Kidney (tissue), 14 donors: ENCODE measurements around the gene TRAF1. TPM values are rescaled to one million over a fixed set of nuclear protein-coding genes. Genes with fewer than 3 reads are reported as not detected.

Source experiments
- DNase-seq, 5 donors: peaks; one replicate each; pipeline ENCODE4 v3.0.0-alpha.2; 2013 to 2020
- FAIRE-seq: peaks from 2 replicates; lab custom pipeline; 2012; peaks lifted over from hg19 to GRCh38; lab: Jason Lieb, UNC
- H3K27ac ChIP-seq, 2 donors: one replicate each; pipeline ENCODE4 v1.7.0; 2013; ENCODE audit warnings: low read depth in 2 of 2, low read length in 2 of 2, inconsistent platforms in 1 of 2
- H3K27me3 ChIP-seq: one replicate; pipeline ENCODE4 v1.7.1; 2013; ENCODE audit warnings: low read length, inconsistent platforms; ENCODE audit not compliant: control insufficient read depth, insufficient read depth
- H3K36me3 ChIP-seq, 3 donors: one replicate each; pipeline versions ENCODE4 v1.7.0 to v1.7.1; 2013; ENCODE audit warnings: low read length in 3 of 3, control low read depth in 1 of 3, inconsistent platforms in 1 of 3; ENCODE audit not compliant: insufficient read depth in 3 of 3, control insufficient read depth in 2 of 3
- H3K4me1 ChIP-seq, 3 donors: one replicate each; pipeline versions ENCODE4 v1.7.0 to v1.7.1; 2013; ENCODE audit warnings: low read length in 3 of 3, inconsistent platforms in 1 of 3, low read depth in 1 of 3; ENCODE audit not compliant: control insufficient read depth in 2 of 3, insufficient read depth in 2 of 3
- H3K4me3 ChIP-seq, 3 donors: one replicate each; pipeline versions ENCODE4 v1.7.0 to v1.8.1; 2013; ENCODE audit warnings: low read length in 3 of 3, control low read depth in 1 of 3, inconsistent platforms in 1 of 3
- H3K9ac ChIP-seq, 3 donors: one replicate each; pipeline versions ENCODE4 v1.7.0 to v1.7.1; 2013; ENCODE audit warnings: low read length in 3 of 3, control low read depth in 1 of 3, inconsistent platforms in 1 of 3
- H3K9me3 ChIP-seq, 3 donors: one replicate each; pipeline versions ENCODE4 v1.7.0 to v1.7.1; 2013; ENCODE audit warnings: low read length in 3 of 3, control low read depth in 1 of 3, inconsistent platforms in 1 of 3; ENCODE audit not compliant: control insufficient read depth in 2 of 3, insufficient read depth in 1 of 3
- intact Hi-C: fragments of 100-400 bp; cut with DNase I; formaldehyde crosslinking; loops from one replicate; pipeline ENCODE4 v1.11.1; 2022
- polyA plus RNA-seq: library from polyadenylated mRNA; stranded (reverse); fragments of 350-450 nt; fragmentation: Illumina TruSeq; extraction: RNeasy Lipid Tissue Mini Kit (QIAGEN cat#74804); gene quantifications from one replicate; pipeline ENCODE4 v1.2.3, GENCODE V29; 2014; ENCODE audit warnings: low read depth, low replicate concordance; ENCODE audit not compliant: insufficient read depth
- total RNA-seq: library from RNA; stranded (reverse); fragmentation: NEBNext Ultra II Directional; extraction: Animal tissue kit (Norgen Biotek cat#: 25700); gene quantifications from one replicate; pipeline ENCODE4 v1.2.1, GENCODE V29; 2021
- TF ChIP-seq, protein P1 (sequence below): IDR thresholded peaks from 3 replicates; pipeline ENCODE4 v1.5.1; 2012; ENCODE audit warnings: mild to moderate bottlenecking, moderate library complexity, borderline replicate concordance; ENCODE audit not compliant: insufficient read depth; ENCODE audit errors: extremely low read depth
- donor health status: control.
- donor health status: control.
- donor health status: control.
- donor health status: control.
- donor health status: control.
- donor health status: DM: yes; HTN: yes; CAD: no.
- donor health status: Normal renal cell carcinoma (clear cell type).

TRAF1 gene
- total and polyA plus RNA-seq, 2 donors from 2014 or later, result 3.1 to 10.9 TPM

GRCh38 chr9:120948824-120949223 is 22.2 kb upstream of the TRAF1 start:
- Histone ChIP-seq H3K4me1 (peaks cover 6 to 9% (median 7%) of the 10 kb centered on the region in 3 donors), H3K27ac (no peak overlapping the region), H3K36me3 (no peaks in the 10 kb centered on the region), H3K27me3 (no peaks in the 10 kb centered on the region), H3K9me3 (no peaks in the 10 kb centered on the region), H3K9ac (no peak overlapping the region), H3K4me3 (no peak overlapping the region)
- FAIRE-seq, result no peak
- intact Hi-C loops, result no loop called here
- DNase-seq, result no peak
- TF ChIP-seq, protein P1, sequence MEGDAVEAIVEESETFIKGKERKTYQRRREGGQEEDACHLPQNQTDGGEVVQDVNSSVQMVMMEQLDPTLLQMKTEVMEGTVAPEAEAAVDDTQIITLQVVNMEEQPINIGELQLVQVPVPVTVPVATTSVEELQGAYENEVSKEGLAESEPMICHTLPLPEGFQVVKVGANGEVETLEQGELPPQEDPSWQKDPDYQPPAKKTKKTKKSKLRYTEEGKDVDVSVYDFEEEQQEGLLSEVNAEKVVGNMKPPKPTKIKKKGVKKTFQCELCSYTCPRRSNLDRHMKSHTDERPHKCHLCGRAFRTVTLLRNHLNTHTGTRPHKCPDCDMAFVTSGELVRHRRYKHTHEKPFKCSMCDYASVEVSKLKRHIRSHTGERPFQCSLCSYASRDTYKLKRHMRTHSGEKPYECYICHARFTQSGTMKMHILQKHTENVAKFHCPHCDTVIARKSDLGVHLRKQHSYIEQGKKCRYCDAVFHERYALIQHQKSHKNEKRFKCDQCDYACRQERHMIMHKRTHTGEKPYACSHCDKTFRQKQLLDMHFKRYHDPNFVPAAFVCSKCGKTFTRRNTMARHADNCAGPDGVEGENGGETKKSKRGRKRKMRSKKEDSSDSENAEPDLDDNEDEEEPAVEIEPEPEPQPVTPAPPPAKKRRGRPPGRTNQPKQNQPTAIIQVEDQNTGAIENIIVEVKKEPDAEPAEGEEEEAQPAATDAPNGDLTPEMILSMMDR, result no peak

DNA sequence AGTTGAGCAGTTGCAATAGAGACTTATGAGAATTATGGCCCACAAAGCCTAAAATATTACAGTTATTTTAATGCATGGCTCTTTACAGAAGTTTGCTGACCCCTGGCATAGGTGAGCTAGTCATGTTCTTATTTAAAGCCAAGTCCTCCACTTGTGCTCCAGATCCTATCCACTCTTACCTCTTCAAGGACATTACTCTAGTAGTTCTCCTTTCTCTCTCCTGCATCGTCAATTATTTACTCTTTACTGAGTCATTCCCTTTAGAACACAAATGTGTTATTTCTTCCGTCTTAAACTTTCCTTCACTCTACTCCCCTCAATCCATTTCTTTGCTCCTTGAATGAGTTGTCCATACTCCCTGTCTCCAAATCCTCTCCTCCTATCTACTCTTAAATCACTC is 20.6 kb upstream of the TRAF1 start:
- intact Hi-C loops, result no loop called here
- no peak for FAIRE-seq
- TF ChIP-seq, protein P1, result no peak
- no peaks in the 10 kb centered on the region for H3K9me3 ChIP-seq
- no peak overlapping the region for H3K9ac ChIP-seq
- H3K4me3 ChIP-seq, result no peak overlapping the region
- peaks cover 9 to 14% (median 13%) of the 10 kb centered on the region in 3 donors for H3K4me1 ChIP-seq
- no peaks in the 10 kb centered on the region for H3K27me3 ChIP-seq
- H3K27ac ChIP-seq, result no peak overlapping the region
- no peak for DNase-seq
- no peaks in the 10 kb centered on the region for H3K36me3 ChIP-seq

GRCh38 chr9:120946259-120946658 is 19.7 kb upstream of the TRAF1 start:
- H3K4me1 ChIP-seq, result peaks cover 7 to 14% (median 14%) of the 10 kb centered on the region in 3 donors
- H3K27ac ChIP-seq, result no peak overlapping the region
- no peak for FAIRE-seq

More at GRCh38 chr9:120946259-120946658, 19.7 kb upstream of the TRAF1 start:
- H3K4me3 ChIP-seq, result no peak overlapping the region
- no peaks in the 10 kb centered on the region for H3K27me3 ChIP-seq
- no peaks in the 10 kb centered on the region for H3K36me3 ChIP-seq
- DNase-seq, result no peak
- H3K9ac ChIP-seq, result no peak overlapping the region
- intact Hi-C loops, result no loop called here
- TF ChIP-seq, protein P1, result no peak
- no peaks in the 10 kb centered on the region for H3K9me3 ChIP-seq
